ENCODE data around the gene CCPG1.

- TF ChIP-seq POLR2AphosphoS5 (IDR thresholded peaks at IDR 0.05; ENCODE audit: borderline replicate concordance, low read depth, low read length) (peak; percentile 44; the same call in 1 of the 2 replicates), EZH2 (IDR thresholded peaks at IDR 0.05) (no peak), FOXP2 (optimal IDR thresholded peaks at IDR 0.05; ENCODE audit: control extremely low read depth, extremely low read length, insufficient read depth) (no peak)
These were observed 65.0 kb downstream of the CCPG1 start for GRCh38 chr15:55343168-55343567.

Measured in SK-N-MC (cell line).